HEK293 (cell line): Measurements from ENCODE around the gene QSOX1.

Experiments used
- YY1 ChIP-seq: fragments of 450-650 bp; formaldehyde crosslinking; IDR thresholded peaks from 2 replicates; pipeline ENCODE4 v1.5.1; 2018; ENCODE audit warnings: missing biosample characterization, missing genetic modification characterization
- ZBTB44 ChIP-seq: fragments of 450-650 bp; IDR thresholded peaks from 2 replicates; pipeline ENCODE4 v1.5.1; 2018; ENCODE audit warnings: missing biosample characterization, mild to moderate bottlenecking, missing genetic modification characterization
- ZNF366 ChIP-seq: fragments of 450-650 bp; formaldehyde crosslinking; conservative IDR thresholded peaks from 2 replicates; pipeline ENCODE4 v1.5.1; 2016; ENCODE audit warnings: missing biosample characterization, missing genetic modification characterization
- ZNF391 ChIP-seq: fragments of 450-650 bp; formaldehyde crosslinking; IDR thresholded peaks from 2 replicates; pipeline ENCODE4 v1.5.1; 2016; ENCODE audit warnings: low read depth, missing biosample characterization, missing genetic modification characterization, borderline replicate concordance
- ZNF660 ChIP-seq: fragments of 450-650 bp; IDR thresholded peaks from 2 replicates; pipeline ENCODE4 v1.5.1; 2018; ENCODE audit warnings: missing biosample characterization, mild to moderate bottlenecking, missing genetic modification characterization
- ZNF830 ChIP-seq: fragments of 450-650 bp; IDR thresholded peaks from 2 replicates; pipeline ENCODE4 v1.5.0; 2018; ENCODE audit warnings: missing biosample characterization, missing genetic modification characterization, low read depth, mild to moderate bottlenecking, moderate library complexity
- TF ChIP-seq, protein P1 (sequence below): fragments of 450-650 bp; formaldehyde crosslinking; IDR thresholded peaks from 2 replicates; pipeline ENCODE4 v1.5.1; 2016; ENCODE audit warnings: missing biosample characterization, missing genetic modification characterization

- TF ChIP-seq, protein P1, sequence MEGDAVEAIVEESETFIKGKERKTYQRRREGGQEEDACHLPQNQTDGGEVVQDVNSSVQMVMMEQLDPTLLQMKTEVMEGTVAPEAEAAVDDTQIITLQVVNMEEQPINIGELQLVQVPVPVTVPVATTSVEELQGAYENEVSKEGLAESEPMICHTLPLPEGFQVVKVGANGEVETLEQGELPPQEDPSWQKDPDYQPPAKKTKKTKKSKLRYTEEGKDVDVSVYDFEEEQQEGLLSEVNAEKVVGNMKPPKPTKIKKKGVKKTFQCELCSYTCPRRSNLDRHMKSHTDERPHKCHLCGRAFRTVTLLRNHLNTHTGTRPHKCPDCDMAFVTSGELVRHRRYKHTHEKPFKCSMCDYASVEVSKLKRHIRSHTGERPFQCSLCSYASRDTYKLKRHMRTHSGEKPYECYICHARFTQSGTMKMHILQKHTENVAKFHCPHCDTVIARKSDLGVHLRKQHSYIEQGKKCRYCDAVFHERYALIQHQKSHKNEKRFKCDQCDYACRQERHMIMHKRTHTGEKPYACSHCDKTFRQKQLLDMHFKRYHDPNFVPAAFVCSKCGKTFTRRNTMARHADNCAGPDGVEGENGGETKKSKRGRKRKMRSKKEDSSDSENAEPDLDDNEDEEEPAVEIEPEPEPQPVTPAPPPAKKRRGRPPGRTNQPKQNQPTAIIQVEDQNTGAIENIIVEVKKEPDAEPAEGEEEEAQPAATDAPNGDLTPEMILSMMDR (tag by site-specific recombination), result no peak
- TF ChIP-seq ZNF391 (no peak), ZNF660 (tag by site-specific recombination) (no peak), ZNF830 (tag by site-specific recombination) (no peak), ZBTB44 (no peak), YY1 (tag by site-specific recombination) (no peak), ZNF366 (no peak)
Measured at GRCh38 chr1:180165096-180165495, 10.4 kb downstream of the QSOX1 start.
